Effector CD8-positive, alpha-beta T cell (primary cell): ENCODE measurements around the gene CBX2.
"Not testable (repeated sequence)": the region's sequence is repeated elsewhere in the genome, so short reads cannot be mapped to it uniquely, and the experiment has no call there.

Source experiments
- DNase-seq: peaks from one replicate; lab custom pipeline; 2025; lab: John Stamatoyannopoulos, UW

Gene CBX2

GRCh38 chr17:79769570-79770506, 8.1 kb upstream of the CBX2 start:
- no peak for DNase-seq

- no peak for DNase-seq
These were observed 6.7 kb upstream of the CBX2 start for GRCh38 chr17:79771276-79771675.

GRCh38 chr17:79772726-79773125, 5.2 kb upstream of the CBX2 start:
- DNase-seq: not testable (repeated sequence)

GRCh38 chr17:79774561-79774975, 3.4 kb upstream of the CBX2 start:
- DNase-seq: no peak

- DNase-seq: no peak
These were observed 2.3 kb upstream of the CBX2 start for GRCh38 chr17:79775632-79776031.

GRCh38 chr17:79776376-79777119, 1.4 kb upstream of the CBX2 start:
- DNase-seq: no peak

- peak; percentile 39 for DNase-seq
These were observed 641 bp upstream of the CBX2 start for GRCh38 chr17:79777120-79777893.

- no peak for DNase-seq
These were observed 646 bp downstream of the CBX2 start for GRCh38 chr17:79778504-79779083.

- no peak for DNase-seq
These were observed 1.2 kb downstream of the CBX2 start for GRCh38 chr17:79779084-79779529.

- DNase-seq: no peak
These were observed 1.9 kb downstream of the CBX2 start for GRCh38 chr17:79779661-79780365.

- no peak for DNase-seq
These were observed 3.2 kb downstream of the CBX2 start for GRCh38 chr17:79781012-79781650.

GRCh38 chr17:79781736-79782575, 4.0 kb downstream of the CBX2 start:
- no peak for DNase-seq

GRCh38 chr17:79783891-79784290, 5.9 kb downstream of the CBX2 start:
- DNase-seq: no peak

- no peak for DNase-seq
These were observed 6.5 kb downstream of the CBX2 start for GRCh38 chr17:79784353-79785016.

GRCh38 chr17:79785017-79785899, 7.3 kb downstream of the CBX2 start:
- DNase-seq: no peak

GRCh38 chr17:79785900-79786810, 8.2 kb downstream of the CBX2 start:
- DNase-seq: no peak
